Right lobe of liver (tissue), 6 donors: Measurements from ENCODE around the gene WASL. TPM values are rescaled to one million over a fixed set of nuclear protein-coding genes. Genes with fewer than 3 reads are reported as not detected.

Source experiments
- ATAC-seq, 4 donors: fragments of 200-7000 bp; cut with Tn5 transposase; one replicate each; pipeline ENCODE4 v1.9.1; 2020; ENCODE audit warnings: mild to moderate bottlenecking in 4 of 4, moderate library complexity in 4 of 4
- DNase-seq, 3 donors: peaks; one replicate each; pipeline ENCODE4 v3.0.0-alpha.2; 2020
- H3K27ac ChIP-seq, 3 donors: fragments of 200-600 bp; one replicate each; pipeline ENCODE4 v1.8.0; 2022
- H3K27me3 ChIP-seq, 2 donors: fragments of 200-600 bp; one replicate each; pipeline ENCODE4 v1.8.0; 2022
- H3K36me3 ChIP-seq, 4 donors: fragments of 200-600 bp; sonication (generic) in 1 of 4; one replicate each; pipeline versions ENCODE4 v1.5.1 to v1.8.0; 2017 to 2022; ENCODE audit warnings: control low read depth in 1 of 4
- H3K4me1 ChIP-seq, 4 donors: fragments of 200-600 bp; sonication (generic) in 1 of 4; one replicate each; pipeline versions ENCODE4 v1.5.1 to v1.8.0; 2017 to 2022; ENCODE audit warnings: control low read depth in 1 of 4
- H3K4me3 ChIP-seq, 3 donors: fragments of 200-600 bp; one replicate each; pipeline ENCODE4 v1.8.0; 2022
- H3K9me3 ChIP-seq, 4 donors: fragments of 200-600 bp; sonication (generic) in 1 of 4; one replicate each; pipeline versions ENCODE4 v1.5.1 to v1.8.0; 2017 to 2022; ENCODE audit warnings: control low read depth in 1 of 4
- CTCF ChIP-seq, 4 donors: fragments of 200-600 bp in 3 of 4; fragments of 450-650 bp in 1 of 4; IDR thresholded peaks; one replicate each; pipeline versions ENCODE4 v1.5.1 to v1.8.0; 2016 to 2022; ENCODE audit warnings: antibody characterized with exemption in 4 of 4, mild to moderate bottlenecking in 2 of 4
- POLR2A ChIP-seq: fragments of 450-650 bp; IDR thresholded peaks from one replicate; pipeline ENCODE4 v1.6.1; 2017; ENCODE audit warnings: antibody characterized with exemption, mild to moderate bottlenecking
- WGBS: methylation state at CpG from one replicate; pipeline ENCODE4 v1.1.6; 2018; ENCODE audit warnings: low coverage, low lambda C conversion rate; ENCODE audit not compliant: insufficient coverage; ENCODE audit errors: missing lambda C conversion rate; 5-methylcytosine and 5-hydroxymethylcytosine counted together
- intact Hi-C, 2 donors: fragments of 100-400 bp; cut with DNase I; formaldehyde crosslinking; loops; one replicate each; pipeline versions ENCODE4 v1.11.2 to v1.14.1; 2022
- total RNA-seq, 6 experiments: library from RNA; depleted of rRNA in 2 of 6; stranded (reverse); fragments of >200 nt in 2 of 6; fragmentation: NEBNext Ultra II Directional in 3 of 6; extraction: Animal tissue kit (Norgen Biotek cat#: 25700) in 3 of 6; gene quantifications; one replicate each; pipeline versions ENCODE4 v1.1.0 to v1.2.4, GENCODE V29; 2016 to 2023
- donor health status: DM: no; HTN: yes; CAD: no.
- donor health status: DM: no; HTN: no; CAD: no.
- donor health status: DM: no; HTN: no; CAD: no.
- donor health status: DM: no; HTN: yes; CAD: no.
- donor health status: DM: no; HTN: yes; CAD: no.

The WASL gene
- total RNA-seq, 6 experiments from 2014 or later, result 20.6 to 26.7 (median 24.8) TPM

- H3K36me3 ChIP-seq, result no peaks in the 10 kb centered on the region
- intact Hi-C loops, result no loop called here
- WGBS, result 98% methylated on average over 4 of the region's 4 CpGs
- H3K4me1 ChIP-seq, result no peaks in the 10 kb centered on the region
- ATAC-seq (no peak), DNase-seq (no peak)
- H3K4me3 ChIP-seq, result no peak overlapping the region
- H3K27me3 ChIP-seq, result no peaks in the 10 kb centered on the region
- H3K9me3 ChIP-seq, result no peaks in the 10 kb centered on the region
- H3K27ac ChIP-seq, result no peak overlapping the region
- TF ChIP-seq POLR2A, result no peak
- no peak for TF ChIP-seq CTCF (IDR thresholded peaks at IDR 0.05)
These were observed 25.7 kb upstream of the WASL start for GRCh38 chr7:123774496-123774895.

- WGBS, result 88% methylated on average over 3 of the region's 3 CpGs
These were observed 24.7 kb upstream of the WASL start for GRCh38 chr7:123773481-123773880.

DNA sequence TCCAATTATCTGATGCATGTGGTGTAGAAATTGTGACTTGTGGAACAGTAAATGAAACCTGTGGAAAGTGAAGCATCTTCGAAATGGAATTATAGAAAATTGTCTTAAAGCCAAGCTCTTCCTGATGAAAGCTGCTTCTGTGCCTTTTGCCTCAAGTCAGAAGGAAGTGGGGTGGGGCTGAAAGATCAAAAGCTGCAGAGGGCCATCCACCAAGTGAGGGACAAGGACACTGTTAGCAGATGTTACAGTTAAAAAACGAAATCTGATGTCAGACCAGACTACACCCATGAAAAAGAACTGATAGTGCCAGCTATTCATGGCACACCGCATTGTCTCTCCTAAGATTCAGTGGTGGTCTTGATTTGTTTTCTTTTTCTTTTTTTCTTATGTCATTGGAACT lies 23.8 kb upstream of the WASL start:
- no peak overlapping the region for H3K27ac ChIP-seq
- ATAC-seq (no peak), DNase-seq (no peak)
- H3K36me3 ChIP-seq, result no peaks in the 10 kb centered on the region
- H3K4me1 ChIP-seq, result peaks cover 0 to 14% (median 4%) of the 10 kb centered on the region in 4 donors
- intact Hi-C loops, result no loop called here
- H3K9me3 ChIP-seq, result no peaks in the 10 kb centered on the region
- no peaks in the 10 kb centered on the region for H3K27me3 ChIP-seq
- 77% methylated on average over 3 of the region's 3 CpGs for WGBS
- no peak overlapping the region for H3K4me3 ChIP-seq
- TF ChIP-seq POLR2A (no peak), CTCF (IDR thresholded peaks at IDR 0.05) (no peak)

More at GRCh38 chr7:123773481-123773880, 24.7 kb upstream of the WASL start:
- Histone ChIP-seq H3K27me3 (no peaks in the 10 kb centered on the region), H3K27ac (no peak overlapping the region), H3K36me3 (no peaks in the 10 kb centered on the region), H3K4me3 (no peak overlapping the region), H3K4me1 (peaks cover 0 to 10% (median 4%) of the 10 kb centered on the region in 4 donors), H3K9me3 (no peaks in the 10 kb centered on the region)
- TF ChIP-seq CTCF (IDR thresholded peaks at IDR 0.05) (no peak), POLR2A (no peak)
- DNase-seq, result no peak
- ATAC-seq, result no peak
- intact Hi-C loops, result no loop called here

DNA sequence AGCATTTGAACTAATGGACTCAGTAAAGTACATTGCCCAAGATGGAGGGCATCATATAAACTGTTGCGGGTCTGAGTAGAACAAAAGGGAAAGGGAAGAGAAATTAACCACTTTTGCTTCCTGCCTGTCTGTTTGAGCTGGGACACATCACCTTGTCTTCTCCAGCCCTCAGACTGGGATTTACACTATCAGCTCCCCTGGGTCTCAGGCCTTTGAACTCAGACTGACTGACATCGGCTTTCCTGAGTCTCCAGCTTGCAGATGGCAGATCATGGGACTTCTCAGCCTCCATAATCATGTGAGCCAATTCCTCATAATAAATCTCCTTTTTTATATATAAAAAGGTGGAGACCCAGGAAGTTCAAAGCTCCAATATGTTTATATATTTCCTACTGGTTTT lies 23.0 kb upstream of the WASL start:
- Histone ChIP-seq H3K4me1 (peaks cover 0 to 14% (median 4%) of the 10 kb centered on the region in 4 donors), H3K9me3 (no peaks in the 10 kb centered on the region), H3K27me3 (no peaks in the 10 kb centered on the region), H3K4me3 (no peak overlapping the region), H3K36me3 (no peaks in the 10 kb centered on the region), H3K27ac (no peak overlapping the region)
- 83% methylated on average over 1 of the region's 2 CpGs for WGBS
- TF ChIP-seq POLR2A, result no peak
- TF ChIP-seq CTCF (IDR thresholded peaks at IDR 0.05), result no peak
- ATAC-seq, result no peak
- no peak for DNase-seq
- intact Hi-C loops, result no loop called here

DNA sequence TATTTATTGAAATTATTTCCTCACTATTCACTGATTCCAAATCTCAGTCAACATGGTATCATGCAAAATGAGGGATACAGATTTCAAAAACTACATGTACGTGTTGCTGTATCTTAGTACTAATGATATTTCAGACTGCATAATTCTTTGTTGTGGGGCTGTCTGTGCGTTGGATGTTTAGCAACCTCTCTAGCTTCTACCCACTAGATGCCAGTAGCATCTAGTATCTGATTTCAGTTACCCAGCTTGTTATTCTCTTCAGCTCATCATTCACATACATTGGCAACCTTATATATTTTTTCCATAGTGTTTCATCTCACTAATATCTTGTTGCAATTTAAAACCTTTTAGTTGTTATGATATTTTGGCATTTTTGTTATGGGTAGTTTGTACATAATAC lies 22.5 kb upstream of the WASL start:
- H3K27ac ChIP-seq, result no peak overlapping the region
- intact Hi-C loops, result no loop called here
- TF ChIP-seq POLR2A (no peak), CTCF (IDR thresholded peaks at IDR 0.05) (peak in 3 of 4 donors; percentile 6 to 16 (median 12))
- H3K9me3 ChIP-seq, result no peaks in the 10 kb centered on the region
- 22% methylated on average over 2 of the region's 2 CpGs for WGBS
- peaks cover 0 to 14% (median 4%) of the 10 kb centered on the region in 4 donors for H3K4me1 ChIP-seq
- DNase-seq, result no peak
- peak in 1 of 4 donors; percentile 29 for ATAC-seq
- H3K4me3 ChIP-seq, result no peak overlapping the region
- no peaks in the 10 kb centered on the region for H3K27me3 ChIP-seq
- no peaks in the 10 kb centered on the region for H3K36me3 ChIP-seq
